Tibial artery (tissue), 4 donors: ENCODE measurements around the gene GARIN3.

Experiments used
- DNase-seq, 2 donors: peaks; one replicate each; pipeline ENCODE4 v3.0.0-alpha.2; 2019
- H3K27ac ChIP-seq, 2 donors: fragments of 200-600 bp; sonication (generic) in 1 of 2; 1 replicate in 1 of 2; 2 replicates in 1 of 2; pipeline ENCODE4 v1.5.1; 2018 to 2019; ENCODE audit warnings: mild to moderate bottlenecking in 1 of 2
- H3K27me3 ChIP-seq, 2 donors: fragments of 200-600 bp; sonication (generic) in 1 of 2; one replicate each; pipeline versions ENCODE4 v1.5.1 to v1.6.0; 2016 to 2019
- H3K36me3 ChIP-seq, 3 donors: fragments of 200-600 bp; sonication (generic) in 2 of 3; one replicate each; pipeline ENCODE4 v1.5.1; 2016 to 2019; ENCODE audit warnings: mild to moderate bottlenecking in 2 of 3
- H3K4me1 ChIP-seq, 4 donors: fragments of 200-600 bp; sonication (generic) in 2 of 4; 1 replicate in 3 of 4; 2 replicates in 1 of 4; pipeline ENCODE4 v1.5.1; 2016 to 2019
- H3K4me3 ChIP-seq, 2 donors: fragments of 200-600 bp; sonication (generic) in 1 of 2; 1 replicate in 1 of 2; 2 replicates in 1 of 2; pipeline ENCODE4 v1.5.1; 2018 to 2019; ENCODE audit warnings: mild to moderate bottlenecking in 2 of 2
- H3K9me3 ChIP-seq, 3 donors: fragments of 200-600 bp; sonication (generic) in 1 of 3; one replicate each; pipeline ENCODE4 v1.5.1; 2016 to 2019
- intact Hi-C: fragments of 100-400 bp; cut with DNase I; formaldehyde crosslinking; loops from one replicate; pipeline ENCODE4 v1.15.0; 2023; ENCODE audit warnings: low total_unique reads
- TF ChIP-seq, protein P1 (sequence below), 2 experiments: fragments of 200-600 bp in 1 of 2; fragments of 450-650 bp in 1 of 2; IDR thresholded peaks; one replicate each; pipeline ENCODE4 v1.5.1; 2017 to 2019; ENCODE audit warnings: antibody characterized with exemption in 2 of 2, mild to moderate bottlenecking in 1 of 2, moderate library complexity in 1 of 2

GARIN3 gene

DNA sequence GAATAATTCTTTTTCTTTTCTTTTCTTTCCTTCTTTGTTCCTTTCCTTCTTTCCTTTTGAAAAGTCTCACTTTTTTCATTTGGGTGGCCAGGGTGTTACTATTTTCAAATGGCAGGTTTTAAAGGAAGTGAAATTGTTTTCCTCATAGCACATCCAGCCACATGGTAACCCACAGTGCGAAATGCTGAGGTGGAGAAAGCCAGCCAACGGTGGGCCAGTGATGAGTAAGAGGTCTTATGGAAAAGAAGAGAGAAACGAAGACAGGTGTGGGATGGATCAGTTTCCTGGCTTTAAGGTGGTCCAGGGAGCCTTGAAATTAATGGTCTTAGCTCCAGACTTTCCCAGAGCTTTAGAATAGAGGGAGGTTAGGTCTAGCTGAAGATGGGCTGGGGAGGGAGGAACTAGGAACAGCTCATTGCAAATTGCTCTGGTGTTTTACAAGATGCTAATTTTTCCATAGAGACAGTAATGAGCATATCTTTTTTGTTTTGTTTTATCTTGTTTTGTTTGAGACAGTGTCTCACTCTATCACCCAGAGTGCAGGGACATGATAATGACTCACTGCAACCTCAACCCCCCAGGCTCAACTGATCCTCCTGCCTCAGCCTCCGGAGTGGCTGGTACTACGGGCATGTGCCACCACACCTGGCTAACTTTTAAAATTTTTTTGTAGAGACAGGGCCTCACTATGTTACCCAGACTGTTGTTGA lies 32.4 kb upstream of the GARIN3 start:
- Histone ChIP-seq H3K4me1 (no peaks in the 10 kb centered on the region), H3K27me3 (peaks cover 0 to 11% of the 10 kb centered on the region in 2 donors), H3K9me3 (no peaks in the 10 kb centered on the region), H3K4me3 (no peak overlapping the region), H3K36me3 (no peaks in the 10 kb centered on the region), H3K27ac (no peak overlapping the region)
- no peak for DNase-seq
- TF ChIP-seq, protein P1, sequence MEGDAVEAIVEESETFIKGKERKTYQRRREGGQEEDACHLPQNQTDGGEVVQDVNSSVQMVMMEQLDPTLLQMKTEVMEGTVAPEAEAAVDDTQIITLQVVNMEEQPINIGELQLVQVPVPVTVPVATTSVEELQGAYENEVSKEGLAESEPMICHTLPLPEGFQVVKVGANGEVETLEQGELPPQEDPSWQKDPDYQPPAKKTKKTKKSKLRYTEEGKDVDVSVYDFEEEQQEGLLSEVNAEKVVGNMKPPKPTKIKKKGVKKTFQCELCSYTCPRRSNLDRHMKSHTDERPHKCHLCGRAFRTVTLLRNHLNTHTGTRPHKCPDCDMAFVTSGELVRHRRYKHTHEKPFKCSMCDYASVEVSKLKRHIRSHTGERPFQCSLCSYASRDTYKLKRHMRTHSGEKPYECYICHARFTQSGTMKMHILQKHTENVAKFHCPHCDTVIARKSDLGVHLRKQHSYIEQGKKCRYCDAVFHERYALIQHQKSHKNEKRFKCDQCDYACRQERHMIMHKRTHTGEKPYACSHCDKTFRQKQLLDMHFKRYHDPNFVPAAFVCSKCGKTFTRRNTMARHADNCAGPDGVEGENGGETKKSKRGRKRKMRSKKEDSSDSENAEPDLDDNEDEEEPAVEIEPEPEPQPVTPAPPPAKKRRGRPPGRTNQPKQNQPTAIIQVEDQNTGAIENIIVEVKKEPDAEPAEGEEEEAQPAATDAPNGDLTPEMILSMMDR (IDR thresholded peaks at IDR 0.05) = no peak
- intact Hi-C loops = no loop called here

DNA sequence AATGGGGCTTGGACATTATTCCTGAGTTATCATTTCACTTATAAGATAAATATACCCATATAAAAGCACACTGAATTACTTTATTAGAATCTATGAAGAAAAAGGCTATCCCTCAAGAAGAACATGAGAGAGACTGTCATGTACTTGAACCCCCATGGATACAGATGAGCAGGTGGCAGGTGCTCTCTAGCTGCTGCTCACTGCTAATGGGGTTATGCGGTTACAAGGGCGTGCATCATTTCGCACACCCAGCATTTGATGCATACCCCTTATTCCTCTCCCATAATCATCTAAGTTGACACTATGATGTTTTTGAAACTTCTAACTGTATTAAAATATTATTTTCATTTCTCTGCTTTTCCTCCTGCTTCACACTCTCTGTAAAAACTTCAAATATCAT lies 31.0 kb upstream of the GARIN3 start:
- TF ChIP-seq, protein P1 (IDR thresholded peaks at IDR 0.05) = no peak
- peaks cover 0 to 11% of the 10 kb centered on the region in 2 donors for H3K27me3 ChIP-seq
- no peak overlapping the region for H3K4me3 ChIP-seq
- no peaks in the 10 kb centered on the region for H3K36me3 ChIP-seq
- DNase-seq = no peak
- intact Hi-C loops = no loop called here
- H3K4me1 ChIP-seq = no peaks in the 10 kb centered on the region
- no peaks in the 10 kb centered on the region for H3K9me3 ChIP-seq
- H3K27ac ChIP-seq = no peak overlapping the region

DNA sequence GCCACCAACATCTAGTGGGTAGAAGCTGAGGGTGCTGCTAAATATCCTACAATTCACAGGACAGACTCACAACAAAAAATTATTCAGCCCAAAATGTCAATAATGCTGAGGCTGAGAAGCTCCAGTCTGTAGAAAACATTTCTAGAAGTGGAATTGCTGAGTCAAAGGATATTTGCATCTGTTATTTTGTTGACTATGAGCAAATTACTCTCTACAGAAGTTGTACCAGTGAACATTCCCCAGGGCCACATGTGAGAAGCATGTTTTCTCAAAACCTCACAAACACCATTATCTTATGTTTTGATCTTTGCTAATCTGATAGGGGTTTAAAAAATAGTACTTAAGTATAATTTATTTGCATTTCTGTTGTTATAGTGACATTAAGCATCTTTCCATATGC lies 30.0 kb upstream of the GARIN3 start:
- no peak for DNase-seq

DNA sequence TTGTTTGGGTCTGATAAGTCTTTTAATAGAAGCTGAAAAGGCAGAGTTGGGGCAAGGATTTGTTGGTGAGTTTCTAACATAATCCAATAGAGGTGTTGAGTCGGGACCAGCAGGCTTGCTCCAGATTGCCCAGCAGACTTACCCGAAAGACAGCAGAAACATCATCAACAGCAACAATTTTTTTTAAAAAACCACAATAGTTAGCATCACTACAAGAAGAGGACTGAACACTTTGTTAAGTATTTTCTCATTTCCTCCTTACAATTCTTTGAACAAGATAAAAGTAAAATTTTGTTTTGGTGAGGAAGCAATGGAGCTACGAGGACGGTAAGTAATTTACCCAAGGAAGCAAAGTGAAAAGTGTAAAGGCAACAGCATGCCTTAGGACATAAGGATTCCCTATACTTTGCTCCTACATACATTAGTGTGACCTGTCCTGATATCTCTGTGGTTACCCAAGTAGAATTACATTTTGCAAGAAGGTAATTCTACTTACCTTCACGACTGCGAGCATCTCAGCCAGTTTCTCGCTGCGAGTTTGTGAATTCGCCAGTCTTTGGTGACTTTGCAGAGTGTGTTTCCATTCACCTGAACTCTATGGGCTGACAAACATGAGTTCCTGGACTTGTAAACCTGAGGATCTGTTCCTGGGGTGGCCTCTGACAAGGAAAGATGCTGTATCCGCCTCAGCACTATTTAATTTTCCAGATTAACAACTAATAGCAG lies 27.8 kb upstream of the GARIN3 start:
- Histone ChIP-seq H3K36me3 (no peaks in the 10 kb centered on the region), H3K27ac (no peak overlapping the region), H3K9me3 (no peaks in the 10 kb centered on the region), H3K4me1 (no peaks in the 10 kb centered on the region), H3K4me3 (no peak overlapping the region), H3K27me3 (peaks cover 0 to 4% of the 10 kb centered on the region in 2 donors)
- no peak for DNase-seq
- intact Hi-C loops = no loop called here
- TF ChIP-seq, protein P1 (IDR thresholded peaks at IDR 0.05) = no peak

More for the DNA sequence above, 30.0 kb upstream of the GARIN3 start:
- H3K36me3 ChIP-seq = no peaks in the 10 kb centered on the region
- no peak overlapping the region for H3K4me3 ChIP-seq
- H3K27ac ChIP-seq = no peak overlapping the region
- TF ChIP-seq, protein P1 (IDR thresholded peaks at IDR 0.05) = no peak
- no peaks in the 10 kb centered on the region for H3K4me1 ChIP-seq
- no peaks in the 10 kb centered on the region for H3K9me3 ChIP-seq
- peaks cover 0 to 11% of the 10 kb centered on the region in 2 donors for H3K27me3 ChIP-seq
- intact Hi-C loops = no loop called here

DNA sequence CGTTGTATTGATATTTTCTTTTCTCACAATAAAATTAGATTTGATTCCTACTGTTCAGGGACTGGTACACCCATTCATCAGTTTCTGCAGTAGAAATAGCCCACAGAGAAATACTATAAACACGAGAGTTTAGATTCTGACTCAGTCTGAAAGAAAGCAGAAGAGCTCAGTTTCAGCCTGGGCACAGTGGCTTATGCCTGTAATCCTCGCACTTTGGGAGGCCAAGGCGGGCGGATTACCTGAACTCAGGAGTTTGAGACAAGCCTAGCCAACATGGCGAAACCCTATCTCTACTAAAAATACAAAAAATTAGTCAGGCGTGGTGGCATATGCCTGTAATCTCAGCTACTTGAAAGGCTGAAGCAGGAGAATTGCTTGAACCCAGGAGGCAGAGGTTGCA lies 23.2 kb upstream of the GARIN3 start:
- TF ChIP-seq, protein P1 (IDR thresholded peaks at IDR 0.05) = no peak

More for the DNA sequence above, 23.2 kb upstream of the GARIN3 start:
- intact Hi-C loops = no loop called here
- H3K4me3 ChIP-seq = no peak overlapping the region
- peaks cover 0 to 5% of the 10 kb centered on the region in 2 donors for H3K27me3 ChIP-seq
- H3K36me3 ChIP-seq = no peaks in the 10 kb centered on the region
- no peak overlapping the region for H3K27ac ChIP-seq
- no peaks in the 10 kb centered on the region for H3K4me1 ChIP-seq
- DNase-seq = no peak
- H3K9me3 ChIP-seq = no peaks in the 10 kb centered on the region
